GM12892 (cell line): ENCODE data around the gene TSPAN9.

Experiments used
- POLR2A ChIP-seq: IDR thresholded peaks from 2 replicates; pipeline ENCODE4 v1.6.1; 2011; ENCODE audit warnings: low read depth, low read length, control low read depth
- POLR2AphosphoS5 ChIP-seq: IDR thresholded peaks from 2 replicates; pipeline ENCODE4 v1.6.1; 2011; ENCODE audit warnings: low read depth, low read length, control low read depth
- TAF1 ChIP-seq: IDR thresholded peaks from 2 replicates; pipeline ENCODE4 v1.6.1; 2011; ENCODE audit warnings: low read depth, mild to moderate bottlenecking, control low read depth, low read length, borderline replicate concordance

DNA sequence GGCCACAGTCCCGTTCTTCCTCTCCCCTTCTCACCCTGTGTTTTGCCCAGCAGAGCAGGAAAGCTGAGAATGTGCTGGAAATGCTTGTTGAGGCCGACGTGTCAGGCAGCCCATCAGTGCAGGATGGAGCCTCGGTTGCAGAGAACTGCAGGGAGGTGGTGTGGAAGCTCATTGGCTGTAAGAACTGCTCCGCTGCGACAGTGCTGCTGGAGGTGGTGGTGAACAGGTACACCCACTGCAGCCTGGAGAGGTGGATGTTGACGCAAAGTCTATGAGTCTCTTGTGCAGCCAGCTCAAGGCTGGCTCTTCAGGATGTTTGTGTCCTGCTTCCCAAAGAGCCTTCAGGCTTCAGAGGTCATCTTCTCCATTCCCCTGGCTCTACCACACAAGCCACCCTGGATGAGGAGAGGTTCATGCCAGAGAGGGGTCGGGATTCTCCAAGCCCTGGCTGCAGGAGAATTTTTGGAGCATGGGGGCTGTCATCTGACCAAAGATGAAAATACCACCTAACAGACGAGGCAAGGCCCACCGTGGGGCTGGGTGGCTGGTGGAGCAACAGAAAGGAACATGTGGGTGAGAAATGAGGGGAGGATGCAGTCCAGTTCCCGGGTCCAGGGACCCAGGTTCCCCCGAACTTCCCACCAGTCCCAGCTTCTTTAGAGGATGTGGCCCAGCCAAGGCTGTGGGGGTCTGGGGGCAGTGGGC, 239.7 kb downstream of the TSPAN9 start:
- TF ChIP-seq POLR2AphosphoS5: no peak
- TF ChIP-seq POLR2A: no peak
- TF ChIP-seq TAF1: no peak
